NCI-H2196 treated with DMSO at 0.1 percent for 48 hours (cell line): ENCODE results near the gene CLPSL2.

Experiments used
- DNase-seq: peaks from one replicate; lab custom pipeline; 2025; ENCODE audit not compliant: unreplicated experiment; lab: John Stamatoyannopoulos, UW

The CLPSL2 gene

GRCh38 chr6:35746516-35746915 is 29.9 kb upstream of the CLPSL2 start:
- DNase-seq, result no peak

GRCh38 chr6:35747877-35748276 is 28.5 kb upstream of the CLPSL2 start:
- no peak for DNase-seq

GRCh38 chr6:35750557-35750956 is 25.8 kb upstream of the CLPSL2 start:
- DNase-seq, result no peak

GRCh38 chr6:35751594-35751993 is 24.8 kb upstream of the CLPSL2 start:
- no peak for DNase-seq

GRCh38 chr6:35752330-35752729 is 24.1 kb upstream of the CLPSL2 start:
- DNase-seq, result no peak

GRCh38 chr6:35754452-35755277 is 21.7 kb upstream of the CLPSL2 start:
- DNase-seq, result peak; percentile 64

- DNase-seq, result no peak
Observed at GRCh38 chr6:35755278-35755924, 21.0 kb upstream of the CLPSL2 start.

- no peak for DNase-seq
Observed at GRCh38 chr6:35757456-35758123, 18.8 kb upstream of the CLPSL2 start.

GRCh38 chr6:35759426-35759825 is 17.0 kb upstream of the CLPSL2 start:
- DNase-seq, result no peak

GRCh38 chr6:35765739-35766138 is 10.7 kb upstream of the CLPSL2 start:
- no peak for DNase-seq

GRCh38 chr6:35769211-35769610 is 7.2 kb upstream of the CLPSL2 start:
- no peak for DNase-seq

- no peak for DNase-seq
Observed at GRCh38 chr6:35771343-35771627, 5.1 kb upstream of the CLPSL2 start.

GRCh38 chr6:35774116-35774794 is 2.1 kb upstream of the CLPSL2 start:
- DNase-seq, result no peak

- no peak for DNase-seq
Observed at GRCh38 chr6:35775031-35775430, 1.4 kb upstream of the CLPSL2 start.

- no peak for DNase-seq
Observed at GRCh38 chr6:35777356-35778102, 1.1 kb downstream of the CLPSL2 start.

GRCh38 chr6:35778437-35778836 is 2.0 kb downstream of the CLPSL2 start:
- DNase-seq, result no peak

GRCh38 chr6:35780719-35781118 is 4.3 kb downstream of the CLPSL2 start, which contains the start of gene CLPSL1:
Gene CLPSL1 (plus strand): TSS chr6:35781019. CDS start chr6:35781111, 92 bp downstream.
- DNase-seq, result no peak

- DNase-seq, result no peak
Observed at GRCh38 chr6:35781290-35781689, 4.9 kb downstream of the CLPSL2 start.

GRCh38 chr6:35782424-35782823 is 6.0 kb downstream of the CLPSL2 start:
- DNase-seq, result peak; percentile 35

GRCh38 chr6:35784200-35784599 is 7.8 kb downstream of the CLPSL2 start:
- DNase-seq, result no peak

- no peak for DNase-seq
Observed at GRCh38 chr6:35786272-35786671, 9.9 kb downstream of the CLPSL2 start.
